K562 (cell line): ENCODE results near the gene COX10. TPM values are rescaled to one million over a fixed set of nuclear protein-coding genes. Genes with fewer than 3 reads are reported as not detected.
"Not testable (repeated sequence)": the region's sequence is repeated elsewhere in the genome, so short reads cannot be mapped to it uniquely, and the experiment has no call there.

Experiments used
- ATAC-seq: fragments of 200-7000 bp; cut with Tn5 transposase; 3 replicates; pipeline ENCODE4 v1.9.1; 2020; ENCODE audit warnings: moderate library complexity
- BruUV-seq: library from RNA; stranded (reverse); fragments of 400-500 nt; replicated peaks from 2 replicates; lab custom pipeline; 2021; lab: Mats Ljungman, UMichigan
- CTCF ChIA-PET: fragments of 300-600 bp; formaldehyde crosslinking; extraction: SDS; loops from one replicate; lab custom pipeline; 2021; ENCODE audit warnings: low intra/inter-chr PET ratio; lab: Yijun Ruan, JAX
- POLR2A ChIA-PET: fragments of 300-600, 350-650 bp; sonication (Branson Sonifier 250); formaldehyde crosslinking; extraction: SDS; loops from one replicate; lab custom pipeline; 2021; ENCODE audit warnings: antibody characterized with exemption, inconsistent platforms; lab: Yijun Ruan, JAX
- DNase-seq, 4 experiments: peaks; one replicate each; pipeline versions ENCODE4 v3.0.0 to v3.0.0-alpha.2; 2011 to 2018; ENCODE audit warnings: low spot score in 3 of 4, mixed read lengths in 3 of 4; ENCODE audit errors: extremely low read depth in 1 of 4
- FAIRE-seq: peaks from 2 replicates; lab custom pipeline; 2011; peaks lifted over from hg19 to GRCh38; lab: Jason Lieb, UNC
- H2AFZ ChIP-seq: 2 replicates; pipeline ENCODE4 v1.6.0; 2011; ENCODE audit warnings: low read depth, low read length, control low read depth, inconsistent platforms
- H3K27ac ChIP-seq: fragments of 200-600 bp; 3 replicates; pipeline ENCODE4 v1.8.0; 2011; ENCODE audit warnings: low read depth, mild to moderate bottlenecking, control low read depth, inconsistent platforms, low read length, moderate library complexity, mixed read lengths; ENCODE audit errors: extremely low read depth
- H3K27me3 ChIP-seq, 2 experiments: fragments of 300-600 bp in 1 of 2; 2 replicates in 1 of 2; 3 replicates in 1 of 2; pipeline versions ENCODE4 v1.6.0 to v1.8.0; 2011; ENCODE audit warnings: inconsistent platforms in 2 of 2, low read length in 2 of 2, mild to moderate bottlenecking in 1 of 2, mixed read lengths in 1 of 2, moderate library complexity in 1 of 2; ENCODE audit not compliant: control insufficient read depth in 2 of 2, insufficient read depth in 2 of 2
- H3K36me3 ChIP-seq: fragments of 300-600 bp; 3 replicates; pipeline ENCODE4 v1.8.0; 2011; ENCODE audit warnings: mild to moderate bottlenecking, low read length, inconsistent platforms; ENCODE audit not compliant: control insufficient read depth, insufficient read depth
- H3K4me1 ChIP-seq, 2 experiments: fragments of 200-600 bp in 1 of 2; replicated peaks in 1 of 2; 2 replicates in 1 of 2; 3 replicates in 1 of 2; pipeline versions ENCODE4 v1.5.1 to v1.8.0; 2011; ENCODE audit warnings: inconsistent platforms in 2 of 2, low read length in 2 of 2, mild to moderate bottlenecking in 1 of 2, mixed read lengths in 1 of 2, moderate library complexity in 1 of 2; ENCODE audit not compliant: control insufficient read depth in 2 of 2, insufficient read depth in 2 of 2
- H3K4me2 ChIP-seq: 2 replicates; pipeline ENCODE4 v1.6.1; 2011; ENCODE audit warnings: low read length, control low read depth, inconsistent platforms, mixed read lengths; ENCODE audit not compliant: insufficient read depth
- H3K4me3 ChIP-seq: fragments of 200-600 bp; sonication (generic), shearing (Covaris generic); 2 replicates; pipeline ENCODE4 v1.5.1; 2016; ENCODE audit warnings: control low read depth, inconsistent platforms
- H3K79me2 ChIP-seq: fragments of 200-600 bp; 3 replicates; pipeline ENCODE4 v1.8.0; 2011; ENCODE audit warnings: low read length, inconsistent platforms; ENCODE audit not compliant: control insufficient read depth, insufficient read depth
- H3K9ac ChIP-seq, 2 experiments: 2 replicates each; pipeline versions ENCODE4 v1.6.0 to v1.6.1; 2011; ENCODE audit warnings: low read depth in 2 of 2, low read length in 2 of 2, control low read depth in 1 of 2, inconsistent platforms in 1 of 2, mild to moderate bottlenecking in 1 of 2, mixed read lengths in 1 of 2; ENCODE audit not compliant: insufficient read depth in 1 of 2
- H3K9me1 ChIP-seq: one replicate; pipeline ENCODE4 v1.6.0; 2011; ENCODE audit warnings: inconsistent platforms, mild to moderate bottlenecking, low read length, moderate library complexity; ENCODE audit not compliant: control insufficient read depth, insufficient read depth
- H3K9me3 ChIP-seq: replicated peaks from 2 replicates; pipeline ENCODE4 v1.5.1; 2011; ENCODE audit warnings: low read depth, low read length, inconsistent platforms; ENCODE audit not compliant: control insufficient read depth, insufficient read depth
- H4K20me1 ChIP-seq: replicated peaks from 2 replicates; pipeline ENCODE4 v1.6.1; 2011; ENCODE audit warnings: low read length, inconsistent platforms, mixed read lengths; ENCODE audit not compliant: control insufficient read depth, insufficient read depth
- WGBS: fragments of 100-300 bp; shearing (Covaris generic); methylation state at CpG from one replicate; pipeline ENCODE4 v1.1.6; 2016; ENCODE audit warnings: low coverage, mixed read lengths; ENCODE audit not compliant: insufficient coverage; ENCODE audit errors: missing lambda C conversion rate; 5-methylcytosine and 5-hydroxymethylcytosine counted together
- in situ Hi-C: fragments of 300-500 bp; cut with MboI; formaldehyde crosslinking; loops from 4 replicates; pipeline ENCODE4 v1.15.0; 2018; ENCODE audit warnings: inconsistent platforms, mixed read lengths
- intact Hi-C: fragments of 100-400 bp; cut with micrococcal nuclease; formaldehyde crosslinking; loops from 2 replicates; pipeline ENCODE4 v1.14.2; 2022
- polyA plus RNA-seq, 8 experiments: library from polyadenylated mRNA; depleted of rRNA in 4 of 8; stranded (reverse) in 5 of 8; unstranded in 3 of 8; fragments of >200 nt; fragmentation: Nextera tagmentation in 2 of 8; fragmentation: Illumina TruSeq in 1 of 8; extraction: Ambion mirVana in 2 of 8; extraction: Trizol in 1 of 8; gene quantifications; 2 replicates each; pipeline versions ENCODE4 v1.2.1 to v1.2.3, GENCODE V29; 2011 to 2014; ENCODE audit warnings: inconsistent platforms in 1 of 8, missing spikeins in 1 of 8
- total RNA-seq, 7 experiments: library from RNA; depleted of rRNA in 6 of 7; stranded (reverse); fragments of >200 nt in 6 of 7; fragmentation: Illumina TruSeq in 2 of 7; extraction: Trizol in 2 of 7; gene quantifications; 2 replicates each; pipeline versions ENCODE4 v1.2.1 to v1.2.3, GENCODE V29; 2011 to 2021; ENCODE audit warnings: low replicate concordance in 1 of 7

Gene COX10
- total and polyA plus RNA-seq, 9 of the 15 experiments (the other 6 are each of a cell fraction or from before 2014, with no cell fraction given): 10.3 to 26.4 (median 17.8) TPM

GRCh38 chr17:14179951-14180350, 110.6 kb downstream of the COX10 start:
- WGBS: no CpG with 5 or more reads among the region's 1 CpG
- H3K4me3 ChIP-seq, H2AFZ ChIP-seq, DNase-seq, H3K36me3 ChIP-seq, CTCF ChIA-PET, H3K9ac ChIP-seq, H3K4me1 ChIP-seq, FAIRE-seq, H3K27ac ChIP-seq, H3K4me2 ChIP-seq, H4K20me1 ChIP-seq, H3K79me2 ChIP-seq, BruUV-seq, H3K9me1 ChIP-seq, intact Hi-C loops, H3K9me3 ChIP-seq, POLR2A ChIA-PET, ATAC-seq, H3K27me3 ChIP-seq: not testable (repeated sequence)
- in situ Hi-C loops: loop anchor here (5.0 kb wide), 1 partner anchor 1392 kb away; no protein-coding TSS in a partner anchor

GRCh38 chr17:14182084-14182483, 112.8 kb downstream of the COX10 start:
- intact Hi-C loops, H3K4me1 ChIP-seq, H3K4me2 ChIP-seq, DNase-seq, H2AFZ ChIP-seq, H3K9me3 ChIP-seq, H3K9me1 ChIP-seq, H3K79me2 ChIP-seq, ATAC-seq, H4K20me1 ChIP-seq, FAIRE-seq, H3K27ac ChIP-seq, BruUV-seq, H3K36me3 ChIP-seq, H3K4me3 ChIP-seq, in situ Hi-C loops, H3K9ac ChIP-seq, H3K27me3 ChIP-seq, POLR2A ChIA-PET, CTCF ChIA-PET: not testable (repeated sequence)
- 87% methylated on average over 3 of the region's 6 CpGs for WGBS

DNA sequence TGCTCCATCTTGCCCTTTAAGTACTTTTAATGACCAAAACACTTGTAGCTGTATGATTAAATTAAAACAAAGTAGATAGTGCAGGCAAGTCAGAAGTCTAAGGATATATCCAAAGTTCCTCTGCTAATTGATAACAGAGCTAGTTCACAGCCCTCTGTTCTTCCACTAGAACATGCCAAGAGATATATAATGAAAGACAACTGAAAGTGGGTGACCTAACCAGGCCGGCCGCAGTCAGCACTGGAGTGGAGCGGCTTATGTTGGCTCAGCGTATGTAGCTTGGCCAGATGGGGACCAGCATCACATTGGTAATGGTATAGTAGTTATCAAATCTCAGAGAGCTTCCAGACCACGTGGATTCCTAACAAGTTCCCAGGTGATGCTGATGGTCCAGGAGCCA, 115.2 kb downstream of the COX10 start:
- not testable (repeated sequence) for BruUV-seq

DNA sequence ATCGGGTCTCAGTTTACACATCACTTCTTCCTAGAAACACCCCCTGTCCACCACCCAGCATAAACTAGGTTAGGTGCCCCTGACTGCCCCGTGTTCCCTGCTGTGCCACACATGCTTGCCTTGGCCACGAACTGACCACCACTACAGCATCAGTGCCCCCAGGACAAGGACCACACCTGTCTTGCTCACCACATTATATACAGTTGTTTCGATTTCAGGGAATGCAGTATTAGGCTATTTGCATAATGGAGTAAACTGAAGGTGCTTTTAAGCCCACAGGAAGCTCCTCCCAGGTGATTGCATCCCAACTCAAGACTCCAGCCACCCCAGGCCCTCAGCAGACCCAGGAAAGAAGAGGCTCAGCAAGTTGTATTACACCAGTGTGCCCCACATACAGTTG, 117.1 kb downstream of the COX10 start:
- not testable (repeated sequence) for BruUV-seq

More for the DNA sequence above, 115.2 kb downstream of the COX10 start:
- H3K9me1 ChIP-seq, H3K27me3 ChIP-seq, CTCF ChIA-PET, in situ Hi-C loops, H3K4me3 ChIP-seq, H3K9ac ChIP-seq, FAIRE-seq, ATAC-seq, intact Hi-C loops, H3K9me3 ChIP-seq, DNase-seq, H4K20me1 ChIP-seq, POLR2A ChIA-PET, H3K36me3 ChIP-seq, H2AFZ ChIP-seq, H3K27ac ChIP-seq, H3K79me2 ChIP-seq, H3K4me2 ChIP-seq, H3K4me1 ChIP-seq: not testable (repeated sequence)
- WGBS: no CpG with 5 or more reads among the region's 5 CpGs

More for the DNA sequence above, 117.1 kb downstream of the COX10 start:
- H3K79me2 ChIP-seq, H3K9me1 ChIP-seq, H3K4me3 ChIP-seq, H3K4me2 ChIP-seq, POLR2A ChIA-PET, H3K36me3 ChIP-seq, H2AFZ ChIP-seq, H4K20me1 ChIP-seq, H3K9me3 ChIP-seq, DNase-seq, in situ Hi-C loops, H3K9ac ChIP-seq, H3K27ac ChIP-seq, H3K4me1 ChIP-seq, H3K27me3 ChIP-seq, FAIRE-seq, CTCF ChIA-PET, intact Hi-C loops, ATAC-seq: not testable (repeated sequence)
- 100% methylated on average over 1 of the region's 4 CpGs for WGBS
